HepG2 (cell line): ENCODE data around the gene MAP1LC3A. TPM values are rescaled to one million over a fixed set of nuclear protein-coding genes. Genes with fewer than 3 reads are reported as not detected.

Experiments used
- ATAC-seq: fragments of 200-7000 bp; cut with Tn5 transposase; 3 replicates; pipeline ENCODE4 v1.9.1; 2020; ENCODE audit warnings: mild to moderate bottlenecking, moderate library complexity
- BruUV-seq: library from RNA; stranded (reverse); fragments of 400-500 nt; replicated peaks from 2 replicates; lab custom pipeline; 2021; lab: Mats Ljungman, UMichigan
- CTCF ChIA-PET: fragments of 300-600 bp; formaldehyde crosslinking; extraction: SDS; loops from one replicate; lab custom pipeline; 2021; ENCODE audit warnings: low total read pairs, inconsistent platforms, low intra/inter-chr PET ratio; lab: Yijun Ruan, JAX
- POLR2A ChIA-PET: fragments of 350-600 bp; sonication (Branson Sonifier 250); formaldehyde crosslinking; loops from one replicate; lab custom pipeline; 2020; ENCODE audit warnings: antibody characterized with exemption, inconsistent platforms; lab: Yijun Ruan, JAX
- DNase-seq: peaks from one replicate; pipeline ENCODE4 v3.0.0-alpha.2; 2015; ENCODE audit warnings: low spot score
- FAIRE-seq: peaks from 3 replicates; lab custom pipeline; 2011; peaks lifted over from hg19 to GRCh38; lab: Jason Lieb, UNC
- H2AFZ ChIP-seq: one replicate; pipeline ENCODE4 v1.6.1; 2011; ENCODE audit warnings: low read length, inconsistent platforms
- H3K27ac ChIP-seq: fragments of 300-600 bp; 3 replicates; pipeline ENCODE4 v1.8.0; 2011; ENCODE audit warnings: mixed run types, mild to moderate bottlenecking, mixed read lengths, low read length, inconsistent platforms; ENCODE audit not compliant: insufficient read depth; ENCODE audit errors: extremely low read length
- H3K27me3 ChIP-seq, 2 experiments: fragments of 200-600 bp in 1 of 2; 2 replicates in 1 of 2; 3 replicates in 1 of 2; pipeline versions ENCODE4 v1.6.0 to v1.8.0; 2011; ENCODE audit warnings: low read length in 2 of 2, mild to moderate bottlenecking in 2 of 2, moderate library complexity in 2 of 2, inconsistent platforms in 1 of 2; ENCODE audit not compliant: insufficient read depth in 2 of 2, control insufficient read depth in 1 of 2
- H3K36me3 ChIP-seq, 2 experiments: fragments of 200-600 bp in 1 of 2; replicated peaks in 1 of 2; 2 replicates in 1 of 2; 3 replicates in 1 of 2; pipeline versions ENCODE4 v1.5.1 to v1.8.0; 2011; ENCODE audit warnings: low read length in 2 of 2, inconsistent platforms in 1 of 2; ENCODE audit not compliant: insufficient read depth in 2 of 2, control insufficient read depth in 1 of 2
- H3K4me1 ChIP-seq: 2 replicates; pipeline ENCODE4 v1.5.1; 2012; ENCODE audit warnings: low read length, inconsistent platforms; ENCODE audit not compliant: insufficient read depth
- H3K4me2 ChIP-seq: 2 replicates; pipeline ENCODE4 v1.6.0; 2011; ENCODE audit warnings: low read depth, low read length, inconsistent platforms
- H3K4me3 ChIP-seq, 3 experiments: fragments of 200-600 bp in 1 of 3; sonication (generic), shearing (Covaris generic) in 1 of 3; replicated peaks in 1 of 3; 2 replicates each; pipeline ENCODE4 v1.5.1; 2011 to 2016; ENCODE audit warnings: low read length in 3 of 3, inconsistent platforms in 2 of 3, low read depth in 2 of 3, mild to moderate bottlenecking in 2 of 3, control low read depth in 1 of 3, mixed read lengths in 1 of 3; ENCODE audit not compliant: insufficient read depth in 1 of 3
- H3K79me2 ChIP-seq: one replicate; pipeline ENCODE4 v1.6.1; 2011; ENCODE audit warnings: low read length, inconsistent platforms; ENCODE audit not compliant: insufficient read depth
- H3K9ac ChIP-seq: 2 replicates; pipeline ENCODE4 v1.6.0; 2011; ENCODE audit warnings: mild to moderate bottlenecking, low read depth, low read length, inconsistent platforms; ENCODE audit not compliant: insufficient read depth
- H3K9me3 ChIP-seq: 2 replicates; pipeline ENCODE4 v1.5.1; 2012; ENCODE audit warnings: mild to moderate bottlenecking, low read length
- H4K20me1 ChIP-seq: 2 replicates; pipeline ENCODE4 v1.6.0; 2011; ENCODE audit warnings: inconsistent platforms, mild to moderate bottlenecking, low read length, moderate library complexity; ENCODE audit not compliant: insufficient read depth
- E2F5 ChIP-seq: sonication (generic); formaldehyde crosslinking; conservative IDR thresholded peaks from 2 replicates; pipeline ENCODE4 v1.4.0; 2020; ENCODE audit warnings: missing genetic modification reagents
- FOXP4 ChIP-seq: sonication (generic); formaldehyde crosslinking; IDR thresholded peaks from 2 replicates; pipeline ENCODE4 v1.4.0; 2020; ENCODE audit warnings: missing genetic modification reagents
- ISL2 ChIP-seq: sonication (generic); formaldehyde crosslinking; IDR thresholded peaks from 2 replicates; pipeline ENCODE4 v1.5.0; 2020; ENCODE audit warnings: missing genetic modification reagents
- MYPOP ChIP-seq: sonication (generic); formaldehyde crosslinking; IDR thresholded peaks from 2 replicates; pipeline ENCODE4 v1.8.1; 2023; ENCODE audit warnings: mild to moderate bottlenecking, moderate library complexity, missing genetic modification reagents
- SP140L ChIP-seq: sonication (generic); formaldehyde crosslinking; IDR thresholded peaks from 2 replicates; pipeline ENCODE4 v1.4.0; 2020; ENCODE audit warnings: missing genetic modification reagents, borderline replicate concordance
- TIGD3 ChIP-seq: sonication (generic); formaldehyde crosslinking; IDR thresholded peaks from 2 replicates; pipeline ENCODE4 v1.5.1; 2020; ENCODE audit warnings: mild to moderate bottlenecking, missing genetic modification reagents, borderline replicate concordance
- ZC3H13 ChIP-seq: sonication (generic); formaldehyde crosslinking; IDR thresholded peaks from 2 replicates; pipeline ENCODE4 v1.8.1; 2023; ENCODE audit warnings: mild to moderate bottlenecking, missing genetic modification reagents, moderate library complexity
- ZNF274 ChIP-seq: sonication (generic); formaldehyde crosslinking; IDR thresholded peaks from 2 replicates; pipeline ENCODE4 v1.5.1; 2020; ENCODE audit warnings: mild to moderate bottlenecking, missing genetic modification reagents
- ZNF350 ChIP-seq: sonication (generic); formaldehyde crosslinking; IDR thresholded peaks from 2 replicates; pipeline ENCODE4 v1.4.0; 2020; ENCODE audit warnings: mild to moderate bottlenecking, low read depth, missing genetic modification reagents, borderline replicate concordance
- ZNF883 ChIP-seq: sonication (generic); formaldehyde crosslinking; IDR thresholded peaks from 2 replicates; pipeline ENCODE4 v1.5.1; 2020; ENCODE audit warnings: mild to moderate bottlenecking, missing genetic modification reagents; ENCODE audit errors: not compliant biosample characterization
- WGBS: methylation state at CpG from one replicate; pipeline ENCODE4 v1.1.6; 2017; ENCODE audit warnings: low lambda C conversion rate; 5-methylcytosine and 5-hydroxymethylcytosine counted together
- in situ Hi-C: cut with HindIII; loops from 2 replicates; pipeline ENCODE4 v1.10.0; 2017; ENCODE audit warnings: low pct_unique_long_range_greater_than_20kb; ENCODE audit not compliant: extremely low pct_ligation_motif_present
- intact Hi-C: fragments of 100-400 bp; cut with micrococcal nuclease; formaldehyde crosslinking; loops from one replicate; pipeline ENCODE4 v1.10.0; 2022; ENCODE audit not compliant: unreplicated experiment
- polyA plus RNA-seq, 8 experiments: library from polyadenylated mRNA; depleted of rRNA in 3 of 8; stranded (reverse) in 7 of 8; unstranded in 1 of 8; fragments of >200 nt; fragmentation: Illumina TruSeq in 4 of 8; extraction: Trizol in 4 of 8; gene quantifications; 2 replicates each; pipeline versions ENCODE4 v1.2.1 to v1.2.3, GENCODE V29; 2011 to 2016; ENCODE audit warnings: low read depth in 4 of 8, missing spikeins in 1 of 8, mixed read lengths in 1 of 8; ENCODE audit not compliant: insufficient read depth in 1 of 8
- total RNA-seq, 5 experiments: library from RNA; depleted of rRNA; stranded (reverse); fragments of >200 nt; fragmentation: Illumina TruSeq; extraction: Trizol; gene quantifications; 2 replicates each; pipeline ENCODE4 v1.2.3, GENCODE V29; 2016; ENCODE audit warnings: low read depth in 1 of 5

Gene MAP1LC3A
- total and polyA plus RNA-seq, 2 of the 13 experiments (the other 11 are each of a cell fraction or from before 2014, with no cell fraction given) = not detected

- Histone ChIP-seq H3K79me2 (no peaks in the 10 kb centered on the region), H3K9ac (no peak overlapping the region), H3K9me3 (no peaks in the 10 kb centered on the region), H3K4me1 (peaks cover 29% of the 10 kb centered on the region), H4K20me1 (no peaks in the 10 kb centered on the region), H3K27ac (no peak overlapping the region), H3K4me2 (no peak overlapping the region), H3K36me3 (peaks cover 0 to 9% of the 10 kb centered on the region in 2 experiments; a peak in 1 of 5 replicates), H2AFZ (no peak overlapping the region), H3K27me3 (no peaks in the 10 kb centered on the region), H3K4me3 (no peak overlapping the region)
- POLR2A ChIA-PET = no interaction called here
- DNase-seq (no peak), ATAC-seq (no peak; the same call in 2 of the 3 replicates), FAIRE-seq (no peak)
- WGBS = 89% methylated on average over 11 of the region's 11 CpGs
- CTCF ChIA-PET = no interaction called here
- TF ChIP-seq ISL2 (CRISPR knock-in tag) = no peak
- peak; percentile 47 for TF ChIP-seq ZNF883 (CRISPR knock-in tag)
- in situ Hi-C loops (no loop called here), intact Hi-C loops (no loop called here)
- BruUV-seq = no TSS peak
Measured at GRCh38 chr20:34546751-34547181, 11.8 kb upstream of the MAP1LC3A start.

GRCh38 chr20:34547844-34548613, 10.5 kb upstream of the MAP1LC3A start:
- in situ Hi-C loops = no loop called here
- POLR2A ChIA-PET = interaction anchor here (1.6 kb wide), 1 partner anchor 32 kb away, joined by 5 read pairs; the partner anchor contains the start of gene DYNLRB1
- no peak for FAIRE-seq
- TF ChIP-seq ZNF883 (CRISPR knock-in tag) = peak; percentile 35
- no peak for TF ChIP-seq MYPOP
- TF ChIP-seq SP140L (CRISPR knock-in tag) = no peak
- TF ChIP-seq ZC3H13 (CRISPR knock-in tag) = 0 out of 2 replicates have a peak, but pooled peaks have one; percentile 31
- peak; percentile 86; the same call in 1 of the 2 replicates for TF ChIP-seq ZNF274 (CRISPR knock-in tag)
- TF ChIP-seq E2F5 (CRISPR knock-in tag) = no peak
- TF ChIP-seq ZNF350 (CRISPR knock-in tag) = no peak
- no peak for TF ChIP-seq FOXP4
- no peak for TF ChIP-seq TIGD3

More at GRCh38 chr20:34547844-34548613, 10.5 kb upstream of the MAP1LC3A start:
- H3K9me3 ChIP-seq = no peaks in the 10 kb centered on the region
- H4K20me1 ChIP-seq = no peaks in the 10 kb centered on the region
- H3K36me3 ChIP-seq = no peaks in the 10 kb centered on the region
- no peak overlapping the region for H3K4me3 ChIP-seq
- DNase-seq = no peak
- peak; percentile 12 for ATAC-seq
- no peak overlapping the region for H3K27ac ChIP-seq
- H3K9ac ChIP-seq = no peak overlapping the region
- no peak overlapping the region; the same call in 1 of the 2 replicates for H3K4me2 ChIP-seq
- WGBS = 64% methylated on average over 22 of the region's 22 CpGs
- peaks cover 30% of the 10 kb centered on the region for H3K4me1 ChIP-seq
- BruUV-seq = no TSS peak
- CTCF ChIA-PET = no interaction called here
- no peak overlapping the region for H2AFZ ChIP-seq
- no peaks in the 10 kb centered on the region for H3K27me3 ChIP-seq
- H3K79me2 ChIP-seq = no peaks in the 10 kb centered on the region
- intact Hi-C loops = loop anchor here (2.0 kb wide), 1 partner anchor 21 kb away; no protein-coding TSS in a partner anchor
